HuH-7 (cell line): Measurements from ENCODE around the gene KCNK7.
A peak's percentile ranks its signal among the peaks of the same experiment; 100 is the strongest.

ENCODE experiments used
- DNase-seq: peaks from one replicate; pipeline ENCODE4 v3.0.0; 2011; ENCODE audit warnings: low spot score

The KCNK7 gene

DNA sequence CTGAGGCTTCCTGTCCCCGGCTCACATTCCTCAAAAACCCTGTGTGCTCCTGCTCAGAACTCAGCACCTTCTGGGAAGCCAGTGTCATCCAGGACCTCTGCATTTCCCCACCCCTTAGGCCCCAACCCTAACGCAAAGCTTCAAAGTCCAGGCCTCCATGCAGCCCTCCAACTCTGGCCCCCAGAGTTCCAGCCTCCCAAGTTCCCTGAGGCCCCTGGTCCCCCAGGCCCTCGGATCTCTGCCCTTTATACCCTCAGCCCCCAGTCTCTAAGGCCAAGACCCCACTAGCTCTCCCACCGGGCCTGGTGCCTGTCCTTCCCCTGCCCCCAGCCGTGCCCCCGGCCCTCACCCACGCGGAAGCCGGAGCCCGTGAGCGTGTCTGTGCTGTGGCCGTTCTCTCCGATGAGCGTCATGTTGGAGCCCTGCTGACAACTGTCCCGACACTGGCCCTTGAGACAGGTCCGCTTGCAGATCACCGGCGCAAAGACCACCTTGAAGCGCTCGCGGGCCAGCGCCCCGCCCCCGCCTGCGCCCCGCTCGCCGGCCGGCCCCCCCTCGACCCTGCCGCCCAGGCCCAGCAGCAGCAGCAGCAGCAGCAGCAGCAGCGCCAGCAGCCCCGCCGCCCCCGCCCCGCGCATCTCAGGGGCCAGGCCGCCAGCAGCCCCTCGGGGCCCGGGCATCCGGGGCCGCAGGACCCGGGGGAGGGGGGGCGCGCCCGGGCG lies 38.2 kb downstream of the KCNK7 start:
- no peak for DNase-seq

DNA sequence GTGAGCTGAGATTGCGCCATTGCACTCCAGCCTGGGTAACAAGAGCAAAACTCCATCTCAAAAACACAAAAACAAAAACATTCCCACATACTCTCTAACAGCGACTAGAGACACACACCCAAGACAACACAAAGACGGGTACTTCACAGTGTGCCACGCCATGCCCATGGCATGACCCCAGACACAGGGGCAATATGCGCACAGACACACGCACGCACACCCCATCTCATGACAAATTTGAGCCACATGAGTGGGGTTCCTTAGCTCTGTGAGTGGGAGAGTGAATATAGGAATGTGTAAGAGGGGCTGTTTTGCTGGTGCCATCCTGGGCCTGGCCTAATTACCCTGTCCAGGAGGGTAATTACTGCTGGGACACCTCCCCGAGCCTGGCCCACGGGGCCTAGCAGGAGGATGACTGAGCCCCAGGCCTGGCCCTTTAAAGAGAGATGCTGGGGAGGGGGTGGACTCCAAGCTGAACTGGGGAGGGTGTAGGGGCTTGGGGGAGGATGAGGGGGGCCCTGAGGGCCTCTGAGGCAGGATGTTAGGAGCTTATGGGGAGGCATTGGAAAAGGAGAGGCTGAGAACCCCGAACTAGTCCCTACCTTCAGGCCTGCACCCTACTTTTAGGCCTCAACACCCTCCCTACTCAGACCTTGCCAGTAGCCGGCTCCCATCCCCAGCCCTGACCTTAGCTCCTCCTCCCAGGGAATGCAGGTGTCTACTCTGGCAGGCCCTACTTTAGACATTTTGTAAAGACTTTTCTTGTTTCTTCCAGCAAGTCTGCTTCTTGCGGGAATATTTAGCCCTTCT lies 38.9 kb downstream of the KCNK7 start:
- no peak for DNase-seq

DNA sequence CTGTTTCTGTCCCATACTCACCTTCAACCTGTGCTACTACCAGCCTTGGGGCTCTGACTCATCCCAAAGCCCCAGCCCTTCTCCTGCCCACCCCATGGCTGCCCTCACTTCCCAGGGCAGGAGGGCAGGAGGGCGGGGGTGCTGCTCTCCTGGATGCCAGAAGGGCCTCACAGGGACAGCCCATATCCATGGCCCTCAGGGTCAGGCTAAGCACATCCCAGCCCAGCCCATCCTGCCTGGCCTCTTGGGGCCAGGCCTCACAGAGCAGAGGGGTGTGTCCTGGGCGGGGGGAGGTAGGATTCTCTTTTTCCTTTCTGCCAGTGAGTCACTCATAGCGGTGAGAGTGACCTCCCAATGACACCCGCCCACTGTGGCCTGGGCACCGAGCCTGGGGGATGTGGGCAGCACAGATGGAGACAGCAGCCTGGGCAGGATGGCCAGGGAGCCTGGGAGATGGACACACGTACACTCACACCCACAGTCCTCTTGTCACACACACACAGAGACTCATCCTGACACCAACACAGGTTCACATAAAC lies 39.8 kb downstream of the KCNK7 start:
- DNase-seq = peak; percentile 59

DNA sequence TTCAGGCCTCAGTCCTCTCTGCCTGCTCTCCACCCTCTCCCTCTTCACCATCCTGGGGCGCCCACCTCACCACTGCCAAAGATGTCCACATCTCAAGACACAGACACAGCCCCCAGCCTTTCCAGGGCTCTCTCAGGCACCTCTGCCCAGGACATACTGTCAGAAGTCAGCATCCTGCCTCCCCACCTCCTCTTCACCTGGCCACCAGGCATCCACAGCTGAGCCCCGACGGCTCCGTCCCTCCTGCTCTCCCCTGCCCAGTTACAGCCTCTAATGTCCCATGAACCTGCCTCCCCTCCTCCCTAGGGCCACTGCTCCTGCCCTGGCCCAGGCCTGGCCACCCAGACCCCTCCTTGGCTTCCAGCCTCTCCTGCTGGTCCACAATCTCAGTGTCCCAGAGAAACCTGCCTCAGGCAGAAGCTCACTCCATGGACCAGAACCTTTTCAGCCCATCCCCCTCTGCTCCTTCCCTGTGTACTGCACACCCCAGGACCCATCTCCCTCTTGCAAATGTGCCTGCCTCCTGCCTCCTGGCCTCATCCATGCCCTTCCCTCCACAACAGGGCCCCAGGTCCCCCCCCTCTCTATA lies 40.7 kb downstream of the KCNK7 start:
- no peak for DNase-seq

DNA sequence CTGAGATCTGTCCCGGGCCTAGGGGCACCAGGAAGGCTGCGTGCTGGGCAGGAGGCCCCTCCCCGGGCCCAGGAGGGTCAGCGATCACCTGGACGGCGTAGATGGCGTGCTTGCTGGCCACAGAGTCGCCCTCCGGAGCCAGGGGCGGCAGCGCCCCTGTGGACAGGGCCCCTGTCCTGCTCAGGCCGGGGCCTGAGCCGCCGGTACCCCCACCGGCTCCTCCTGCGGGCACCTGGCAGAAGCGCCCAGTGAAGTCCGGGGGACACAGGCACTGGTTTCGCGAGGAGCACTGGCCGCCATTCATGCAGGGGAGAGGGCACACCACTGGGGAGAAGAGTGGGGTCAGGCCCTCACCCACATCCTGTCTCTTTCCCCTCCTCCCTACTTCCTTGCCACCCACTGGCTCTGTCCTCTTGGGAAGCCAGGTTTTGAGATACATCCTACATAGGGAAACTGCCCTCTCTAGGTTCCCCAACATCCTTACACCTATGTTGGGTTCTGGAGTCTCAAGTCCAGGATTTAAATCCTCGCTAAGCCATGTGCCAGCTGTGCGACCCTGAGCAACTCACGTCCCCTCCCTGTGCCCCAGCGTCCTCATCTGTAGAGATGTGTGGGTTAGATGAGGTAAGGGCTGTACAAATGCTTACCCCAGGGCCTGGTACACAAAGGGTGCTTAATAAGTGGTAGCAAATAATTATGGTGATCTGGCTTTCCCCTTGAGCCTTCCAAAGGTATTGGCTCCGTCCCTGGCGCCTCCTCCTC lies 41.4 kb downstream of the KCNK7 start:
- no peak for DNase-seq

DNA sequence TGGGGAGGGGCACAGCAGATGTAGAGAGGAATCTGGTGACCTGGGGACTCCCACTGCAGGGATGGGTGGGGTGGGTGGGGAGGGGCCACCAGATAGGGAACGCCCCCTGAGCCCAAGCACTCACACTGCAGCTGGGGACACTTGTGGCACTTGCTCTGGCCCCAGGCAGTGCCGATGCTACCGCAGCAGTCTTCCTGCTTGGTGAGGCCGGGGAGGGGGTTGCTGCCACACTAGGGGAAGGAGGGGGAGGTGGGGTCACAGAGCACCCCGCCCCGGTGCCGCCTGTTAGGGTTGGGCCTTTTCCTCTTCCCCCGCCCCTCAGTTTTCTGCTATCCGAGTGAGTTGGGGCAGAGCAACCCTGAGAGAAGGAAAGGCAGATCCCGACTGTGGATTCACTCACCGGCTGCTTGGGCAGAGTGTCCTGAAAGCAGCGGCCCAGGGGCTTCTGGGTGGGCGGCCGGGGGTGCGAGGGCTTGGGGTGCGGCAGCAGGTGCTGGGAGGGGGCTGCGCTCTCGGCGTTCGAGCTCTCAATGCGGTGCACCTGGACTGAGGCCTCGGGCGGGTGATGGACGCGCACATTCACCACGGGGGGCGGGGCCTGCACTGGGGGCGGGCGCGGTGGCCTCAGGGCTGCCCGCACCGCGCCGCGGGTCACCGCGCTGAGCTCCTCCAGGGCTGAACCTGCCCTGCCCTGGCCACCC lies 42.1 kb downstream of the KCNK7 start:
- no peak for DNase-seq

DNA sequence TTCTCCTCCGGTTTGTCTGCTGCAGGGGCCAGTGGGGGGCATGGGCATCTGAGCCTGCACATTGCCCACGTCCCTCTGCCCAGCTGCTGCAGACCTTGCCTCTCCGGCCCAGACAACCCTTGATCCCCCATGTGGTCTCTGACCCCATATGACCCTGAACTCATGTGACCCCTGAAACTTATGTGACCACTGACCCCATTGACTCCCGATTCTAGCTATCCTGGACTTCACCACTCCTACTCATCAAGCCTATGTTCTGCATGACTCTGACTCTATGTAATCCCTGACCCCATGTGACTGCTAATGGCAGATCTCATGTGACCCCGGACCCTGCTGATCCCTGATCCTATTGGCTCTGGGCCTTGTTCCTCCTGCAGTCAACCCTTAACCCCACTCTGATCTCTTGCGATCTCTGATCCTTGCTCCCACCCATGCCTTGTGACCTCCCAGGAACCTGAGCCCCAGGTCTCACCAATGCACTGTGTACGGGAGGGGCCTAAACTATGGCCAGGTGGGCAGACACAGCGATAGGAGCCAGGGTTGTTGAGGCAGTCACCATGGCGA lies 43.1 kb downstream of the KCNK7 start:
- no peak for DNase-seq

DNA sequence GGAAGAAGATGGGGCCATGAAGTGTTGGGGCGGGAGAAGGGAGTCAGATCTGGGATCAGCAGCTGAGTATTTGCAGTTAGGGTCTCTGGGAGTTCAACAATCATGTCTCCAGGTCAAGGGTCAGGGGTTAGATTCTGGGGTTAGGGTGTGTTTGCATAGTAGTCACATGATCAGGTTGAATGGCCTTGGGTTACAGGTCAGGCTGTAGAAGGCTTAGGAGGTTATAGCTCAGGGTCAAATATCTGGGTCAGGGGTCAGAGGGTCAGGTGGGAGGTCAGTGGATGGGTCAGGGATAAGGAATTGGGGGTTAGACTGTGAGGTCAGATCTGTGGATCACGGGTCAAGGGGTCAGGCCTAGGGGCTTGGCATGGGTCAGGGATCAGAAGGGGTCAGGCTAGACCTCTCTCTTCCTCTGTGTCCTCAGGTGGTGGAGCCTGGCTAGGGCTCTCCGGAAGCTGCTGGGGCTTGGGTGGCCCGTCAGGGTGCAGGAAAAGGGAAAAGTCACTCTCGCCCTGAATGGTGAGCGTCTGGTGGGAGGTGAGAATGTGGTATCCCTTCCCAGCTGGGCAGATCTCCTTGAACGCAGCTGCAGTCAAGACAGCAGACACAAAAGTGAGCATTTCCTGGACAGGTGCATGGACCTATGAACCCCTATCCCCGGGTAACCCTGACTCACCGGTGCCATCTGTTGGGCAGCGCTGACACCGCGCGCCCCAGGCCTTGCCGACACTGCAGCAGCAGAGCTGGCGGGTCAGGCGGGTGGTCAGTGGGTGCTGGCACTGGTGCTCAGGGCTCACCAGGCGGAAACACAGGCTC lies 43.8 kb downstream of the KCNK7 start:
- peak; percentile 75 for DNase-seq

DNA sequence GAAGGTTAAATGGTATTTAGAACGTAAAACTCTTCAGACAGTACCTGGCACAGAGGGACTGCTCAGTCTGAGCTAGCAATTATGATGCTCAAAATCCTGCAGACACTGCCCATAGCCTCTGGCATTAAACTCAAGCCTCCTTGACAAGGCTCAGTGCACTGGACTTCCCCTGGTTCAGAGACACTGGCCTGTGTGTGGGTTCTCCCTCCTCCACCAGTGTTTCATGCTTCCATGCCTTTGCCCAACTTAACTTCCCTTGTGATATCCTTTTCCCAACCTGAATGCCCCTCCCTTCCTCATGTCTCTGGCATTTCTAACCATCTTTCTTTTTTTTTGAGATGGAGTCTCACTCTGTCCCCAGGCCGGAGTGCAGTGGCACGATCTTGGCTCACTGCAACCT lies 46.5 kb downstream of the KCNK7 start:
- no peak for DNase-seq

DNA sequence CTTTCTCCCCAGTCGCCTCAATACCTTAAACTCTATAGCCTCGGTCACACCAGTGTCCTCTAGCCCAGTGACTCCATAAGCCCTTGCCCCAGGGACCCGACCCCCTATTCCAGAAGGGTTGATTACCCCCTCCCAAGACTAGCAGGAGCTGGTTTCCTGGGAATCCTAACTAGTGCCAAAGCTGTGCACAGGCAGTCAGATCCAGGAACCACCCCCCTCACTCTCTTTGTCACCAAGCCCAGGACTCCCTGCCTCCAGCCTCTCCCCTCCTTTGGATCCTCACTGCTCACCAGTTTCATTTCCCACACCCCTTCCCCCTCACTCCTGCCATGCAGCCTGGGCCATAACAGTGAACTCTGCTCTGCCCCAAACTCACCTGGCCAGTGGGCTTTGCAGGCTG lies 47.2 kb downstream of the KCNK7 start:
- DNase-seq = no peak

DNA sequence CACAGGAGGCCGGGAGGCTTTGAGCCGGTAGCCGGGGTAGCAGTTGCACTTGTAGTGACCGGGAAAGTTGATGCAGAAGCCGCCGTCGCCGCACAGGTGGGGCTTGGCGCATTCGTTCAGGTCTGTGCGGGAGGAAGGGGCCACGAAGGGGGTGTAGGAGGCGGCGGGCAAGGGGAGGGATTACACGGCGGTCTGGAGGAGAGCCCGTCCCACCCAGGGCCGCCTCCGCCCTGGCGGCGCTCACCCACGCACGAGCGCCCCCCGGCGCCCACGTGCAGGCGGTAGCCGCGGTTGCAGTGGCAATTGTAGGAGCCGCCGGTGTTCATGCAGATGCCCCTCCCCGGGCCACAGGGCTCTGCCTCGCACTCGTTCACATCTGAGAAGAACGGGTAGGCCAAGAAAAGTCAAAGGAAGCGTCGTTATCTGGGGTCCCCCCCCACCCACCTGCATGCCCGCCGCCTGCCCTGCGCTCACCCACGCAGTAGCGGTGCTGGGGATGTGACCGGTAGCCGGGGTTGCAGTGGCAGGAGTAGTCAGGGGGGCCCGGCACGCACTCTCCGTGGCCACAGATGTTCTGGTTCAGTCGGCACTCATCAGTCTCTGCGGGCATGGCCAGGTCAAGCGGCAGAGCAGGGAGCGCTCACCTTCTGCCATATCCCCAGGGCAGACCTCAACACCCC lies 48.0 kb downstream of the KCNK7 start:
- DNase-seq = no peak

DNA sequence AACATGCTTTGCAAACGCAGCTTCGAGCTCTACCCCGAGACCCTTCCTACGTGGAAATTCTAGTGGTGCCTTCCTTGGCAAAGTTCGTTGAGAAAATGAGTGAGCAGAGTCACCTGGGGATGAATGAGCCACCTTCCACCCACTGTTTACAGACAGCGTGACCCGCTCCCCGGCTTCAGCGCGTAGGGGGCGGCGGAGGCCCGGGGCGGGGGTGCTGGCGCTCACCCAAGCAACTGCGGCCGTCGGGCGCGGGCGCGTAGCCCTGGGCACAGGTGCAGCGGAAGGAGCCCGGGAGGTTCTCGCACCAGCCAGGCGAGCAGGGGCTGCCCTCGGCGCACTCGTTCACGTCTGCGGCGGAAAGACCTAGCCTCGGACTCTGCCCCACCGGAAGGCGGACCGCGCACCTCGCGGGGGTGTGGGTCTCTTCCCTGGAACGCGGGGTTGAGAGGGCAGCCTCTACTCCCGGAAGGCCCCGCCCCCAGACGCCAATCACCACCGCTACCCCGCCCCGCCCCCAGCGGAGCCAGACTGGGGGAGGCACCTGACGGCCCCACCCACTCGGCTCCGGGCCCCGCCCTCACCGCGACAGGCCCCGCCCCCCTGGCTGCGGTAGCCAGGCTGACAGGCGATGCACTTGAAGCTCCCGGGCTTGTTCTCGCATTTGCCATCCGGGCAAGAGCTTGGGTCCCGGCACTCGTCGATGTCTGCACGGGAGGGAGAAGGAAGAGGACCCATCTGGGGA lies 49.2 kb downstream of the KCNK7 start:
- DNase-seq = peak; percentile 96

DNA sequence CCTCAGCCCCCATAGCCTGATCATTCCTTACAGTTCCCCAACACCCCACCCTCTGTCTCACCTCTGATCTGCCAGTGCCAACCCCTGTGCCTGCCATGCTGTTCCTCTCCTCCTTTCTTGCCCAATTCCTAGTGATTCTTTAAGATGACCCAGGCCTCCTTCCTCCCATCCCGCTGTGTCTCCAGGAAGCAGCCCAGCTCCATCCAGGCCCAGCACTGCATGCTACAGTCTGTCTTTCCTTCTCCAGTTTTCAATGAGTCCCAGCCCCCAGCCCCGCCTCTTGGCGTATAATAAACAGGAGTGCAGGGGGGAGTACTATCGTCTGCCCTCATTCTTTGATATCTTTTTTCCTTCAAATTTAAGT lies 49.8 kb downstream of the KCNK7 start:
- DNase-seq = no peak
